ENCODE results near the gene KCNT1. TPM values are rescaled to one million over a fixed set of nuclear protein-coding genes. Genes with fewer than 3 reads are reported as not detected.

The KCNT1 gene
- total and polyA plus RNA-seq, 2 donors (not counting 3 experiments of a cell fraction or from before 2014, with no cell fraction given): not detected

DNA sequence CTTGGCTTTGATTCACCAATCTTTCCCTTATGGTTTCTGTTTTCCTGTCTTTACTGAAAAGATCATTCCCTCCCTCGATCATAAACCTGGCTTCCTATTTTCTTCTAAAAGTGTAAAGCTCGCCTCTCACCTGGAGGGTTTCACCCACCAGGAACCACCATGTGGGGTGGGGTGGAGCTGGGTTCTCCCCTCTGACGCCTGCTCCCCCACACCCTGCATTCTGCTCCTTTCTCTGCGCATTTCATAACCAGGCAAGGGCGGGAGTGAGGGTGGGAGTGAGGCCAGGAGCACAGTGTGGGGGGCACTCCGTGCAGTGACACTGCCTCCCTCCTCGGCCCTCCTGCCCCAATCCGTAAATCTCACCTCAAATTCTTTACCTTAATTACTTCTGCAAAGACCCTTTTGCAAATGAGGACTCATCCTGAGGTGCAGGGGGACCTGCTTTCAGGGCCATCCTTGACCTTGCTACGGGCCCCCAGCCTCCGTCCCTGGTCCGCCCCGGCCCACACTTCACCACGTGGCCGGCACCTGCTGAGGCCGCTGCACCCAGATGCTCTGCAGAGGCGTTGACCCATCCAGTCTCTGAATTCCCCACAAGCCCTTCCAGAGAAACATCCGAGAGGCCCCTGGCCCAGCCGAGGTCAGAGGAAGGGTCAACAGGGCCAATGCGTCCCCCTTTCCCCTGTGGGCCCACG is 59.3 kb downstream of the KCNT1 start:
- no peak for FAIRE-seq
- intact Hi-C loops (cut with micrococcal nuclease) (no loop called here), dilution Hi-C loops (cut with MboI; ENCODE audit: extremely low pct_ligation_motif_present, low sequenced_read_pairs) (no loop called here)
- Histone ChIP-seq H3K4me1 (ENCODE audit: control insufficient read depth, extremely low read depth, insufficient read depth, low read length) (no peaks in the 10 kb centered on the region), H3K27ac (ENCODE audit: insufficient read depth, low read depth, low read length) (no peak overlapping the region), H3K9ac (replicated peaks; ENCODE audit: extremely low read depth, insufficient read depth, low read length) (no peak overlapping the region), H3K36me3 (ENCODE audit: control insufficient read depth in 2 of 2, extremely low read depth in 1 of 2, insufficient read depth in 2 of 2, low read length in 2 of 2) (no peaks in the 10 kb centered on the region), H4K20me1 (replicated peaks; ENCODE audit: control insufficient read depth, extremely low read depth, insufficient read depth, low read length) (no peaks in the 10 kb centered on the region), H3K27me3 (ENCODE audit: control insufficient read depth in 2 of 2, insufficient read depth in 2 of 2, low read length in 2 of 2) (no peaks in the 10 kb centered on the region), H3K4me2 (ENCODE audit: insufficient read depth, low read length) (no peak overlapping the region), H3K9me3 (replicated peaks; ENCODE audit: control insufficient read depth, insufficient read depth, low read length) (no peaks in the 10 kb centered on the region), H3K4me3 (replicated peaks in 1 of 3; ENCODE audit: insufficient read depth in 1 of 3, low read depth in 1 of 3, low read length in 3 of 3) (no peak overlapping the region), H3K9me1 (replicated peaks; ENCODE audit: control insufficient read depth, extremely low read depth, insufficient read depth, low read length) (no peaks in the 10 kb centered on the region), H3K79me2 (ENCODE audit: control insufficient read depth, insufficient read depth, low read length) (no peaks in the 10 kb centered on the region), H2AFZ (ENCODE audit: low read depth, low read length) (no peak overlapping the region)
- no peak for DNase-seq (ENCODE audit: low read depth, low spot score)
- ChIA-PET CTCF (no interaction called here), POLR2A (no interaction called here)
- TF ChIP-seq POLR2A (IDR thresholded peaks at IDR 0.05; ENCODE audit: low read depth, low read length): no peak
- TF ChIP-seq EZH2 (IDR thresholded peaks at IDR 0.05; ENCODE audit: borderline replicate concordance, low read depth, low read length, severe bottlenecking): no peak
- TF ChIP-seq POLR2AphosphoS5 (IDR thresholded peaks at IDR 0.05; ENCODE audit: insufficient read depth, low read depth, low read length): no peak
- TF ChIP-seq FOS (IDR thresholded peaks at IDR 0.05; ENCODE audit: borderline replicate concordance, insufficient read depth, low read length): no peak
- no peak for TF ChIP-seq GATA2 (IDR thresholded peaks at IDR 0.05; ENCODE audit: insufficient read depth, insufficient read length, low read depth, low read length)
- TF ChIP-seq MYC (IDR thresholded peaks at IDR 0.05; ENCODE audit: low read depth, low read length): no peak
- TF ChIP-seq JUN (IDR thresholded peaks at IDR 0.05; ENCODE audit: borderline replicate concordance, insufficient read depth, insufficient read length, low read depth): no peak
- TF ChIP-seq, protein P1, sequence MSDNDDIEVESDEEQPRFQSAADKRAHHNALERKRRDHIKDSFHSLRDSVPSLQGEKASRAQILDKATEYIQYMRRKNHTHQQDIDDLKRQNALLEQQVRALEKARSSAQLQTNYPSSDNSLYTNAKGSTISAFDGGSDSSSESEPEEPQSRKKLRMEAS (IDR thresholded peaks at IDR 0.05; ENCODE audit: insufficient read depth, insufficient read length): no peak
- TF ChIP-seq, protein P2, sequence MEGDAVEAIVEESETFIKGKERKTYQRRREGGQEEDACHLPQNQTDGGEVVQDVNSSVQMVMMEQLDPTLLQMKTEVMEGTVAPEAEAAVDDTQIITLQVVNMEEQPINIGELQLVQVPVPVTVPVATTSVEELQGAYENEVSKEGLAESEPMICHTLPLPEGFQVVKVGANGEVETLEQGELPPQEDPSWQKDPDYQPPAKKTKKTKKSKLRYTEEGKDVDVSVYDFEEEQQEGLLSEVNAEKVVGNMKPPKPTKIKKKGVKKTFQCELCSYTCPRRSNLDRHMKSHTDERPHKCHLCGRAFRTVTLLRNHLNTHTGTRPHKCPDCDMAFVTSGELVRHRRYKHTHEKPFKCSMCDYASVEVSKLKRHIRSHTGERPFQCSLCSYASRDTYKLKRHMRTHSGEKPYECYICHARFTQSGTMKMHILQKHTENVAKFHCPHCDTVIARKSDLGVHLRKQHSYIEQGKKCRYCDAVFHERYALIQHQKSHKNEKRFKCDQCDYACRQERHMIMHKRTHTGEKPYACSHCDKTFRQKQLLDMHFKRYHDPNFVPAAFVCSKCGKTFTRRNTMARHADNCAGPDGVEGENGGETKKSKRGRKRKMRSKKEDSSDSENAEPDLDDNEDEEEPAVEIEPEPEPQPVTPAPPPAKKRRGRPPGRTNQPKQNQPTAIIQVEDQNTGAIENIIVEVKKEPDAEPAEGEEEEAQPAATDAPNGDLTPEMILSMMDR (IDR thresholded peaks at IDR 0.05; ENCODE audit: extremely low read depth in 1 of 2, insufficient read depth in 1 of 2, low read depth in 1 of 2, low read length in 2 of 2): no peak
- no TSS peak for BruUV-seq (replicated peaks)
